ENCODE data around the gene ICE2. TPM values are rescaled to one million over a fixed set of nuclear protein-coding genes. Genes with fewer than 3 reads are reported as not detected.

ICE2 gene
- total RNA-seq, 3 donors from 2014 or later (not counting 1 experiment from before 2014, with no cell fraction given) = 21.7 to 36.7 (median 32.9) TPM

DNA sequence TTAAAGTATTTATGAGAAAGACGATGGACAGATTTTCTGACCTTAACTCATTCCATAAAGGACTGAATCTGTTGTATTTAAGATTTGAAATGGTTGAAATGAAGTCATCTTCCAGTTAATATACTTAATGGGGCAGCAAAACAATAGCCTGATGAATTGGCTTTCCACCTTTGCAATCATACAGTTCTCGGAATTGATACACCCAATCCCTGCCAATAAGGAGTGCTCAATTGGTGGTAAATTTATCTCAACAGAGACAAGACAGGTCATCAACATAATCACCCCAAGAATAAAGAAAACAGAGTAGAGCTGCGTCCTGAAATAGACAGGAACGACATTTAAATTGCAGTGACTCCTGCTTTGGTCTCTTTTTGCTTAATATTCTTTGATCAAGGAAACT is 92.3 kb downstream of the ICE2 start:
- Histone ChIP-seq H3K9me3 (ENCODE audit: control insufficient read depth, insufficient read depth, low read length) (no peaks in the 10 kb centered on the region), H3K4me1 (ENCODE audit: control insufficient read depth, insufficient read depth, low read length) (peaks cover 16% of the 10 kb centered on the region), H3K4me3 (ENCODE audit: low read length) (no peak overlapping the region), H3K27ac (ENCODE audit: low read length) (no peak overlapping the region), H3K36me3 (ENCODE audit: control insufficient read depth, insufficient read depth, low read length) (peaks cover 13% of the 10 kb centered on the region), H3K27me3 (ENCODE audit: control insufficient read depth, insufficient read depth, low read length) (no peaks in the 10 kb centered on the region)
- DNase-seq = no peak
- WGBS (ENCODE audit: insufficient coverage) = 93% methylated on average over 2 of the region's 4 CpGs
- Mint-ChIP-seq H3K36me3 (no peaks in the 10 kb centered on the region), H3K9me3 (no peaks in the 10 kb centered on the region), H3K4me1 (peaks cover 50 to 56% of the 10 kb centered on the region in 2 donors), H3K27me3 (ENCODE audit: low read depth in 2 of 2) (no peaks in the 10 kb centered on the region), H3K27ac (no peak overlapping the region), H3K4me3 (no peak overlapping the region)
- no peak for ATAC-seq
- intact Hi-C loops (cut with micrococcal nuclease) = no loop called here
- TF ChIP-seq, protein P1, sequence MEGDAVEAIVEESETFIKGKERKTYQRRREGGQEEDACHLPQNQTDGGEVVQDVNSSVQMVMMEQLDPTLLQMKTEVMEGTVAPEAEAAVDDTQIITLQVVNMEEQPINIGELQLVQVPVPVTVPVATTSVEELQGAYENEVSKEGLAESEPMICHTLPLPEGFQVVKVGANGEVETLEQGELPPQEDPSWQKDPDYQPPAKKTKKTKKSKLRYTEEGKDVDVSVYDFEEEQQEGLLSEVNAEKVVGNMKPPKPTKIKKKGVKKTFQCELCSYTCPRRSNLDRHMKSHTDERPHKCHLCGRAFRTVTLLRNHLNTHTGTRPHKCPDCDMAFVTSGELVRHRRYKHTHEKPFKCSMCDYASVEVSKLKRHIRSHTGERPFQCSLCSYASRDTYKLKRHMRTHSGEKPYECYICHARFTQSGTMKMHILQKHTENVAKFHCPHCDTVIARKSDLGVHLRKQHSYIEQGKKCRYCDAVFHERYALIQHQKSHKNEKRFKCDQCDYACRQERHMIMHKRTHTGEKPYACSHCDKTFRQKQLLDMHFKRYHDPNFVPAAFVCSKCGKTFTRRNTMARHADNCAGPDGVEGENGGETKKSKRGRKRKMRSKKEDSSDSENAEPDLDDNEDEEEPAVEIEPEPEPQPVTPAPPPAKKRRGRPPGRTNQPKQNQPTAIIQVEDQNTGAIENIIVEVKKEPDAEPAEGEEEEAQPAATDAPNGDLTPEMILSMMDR (IDR thresholded peaks at IDR 0.05) = no peak

DNA sequence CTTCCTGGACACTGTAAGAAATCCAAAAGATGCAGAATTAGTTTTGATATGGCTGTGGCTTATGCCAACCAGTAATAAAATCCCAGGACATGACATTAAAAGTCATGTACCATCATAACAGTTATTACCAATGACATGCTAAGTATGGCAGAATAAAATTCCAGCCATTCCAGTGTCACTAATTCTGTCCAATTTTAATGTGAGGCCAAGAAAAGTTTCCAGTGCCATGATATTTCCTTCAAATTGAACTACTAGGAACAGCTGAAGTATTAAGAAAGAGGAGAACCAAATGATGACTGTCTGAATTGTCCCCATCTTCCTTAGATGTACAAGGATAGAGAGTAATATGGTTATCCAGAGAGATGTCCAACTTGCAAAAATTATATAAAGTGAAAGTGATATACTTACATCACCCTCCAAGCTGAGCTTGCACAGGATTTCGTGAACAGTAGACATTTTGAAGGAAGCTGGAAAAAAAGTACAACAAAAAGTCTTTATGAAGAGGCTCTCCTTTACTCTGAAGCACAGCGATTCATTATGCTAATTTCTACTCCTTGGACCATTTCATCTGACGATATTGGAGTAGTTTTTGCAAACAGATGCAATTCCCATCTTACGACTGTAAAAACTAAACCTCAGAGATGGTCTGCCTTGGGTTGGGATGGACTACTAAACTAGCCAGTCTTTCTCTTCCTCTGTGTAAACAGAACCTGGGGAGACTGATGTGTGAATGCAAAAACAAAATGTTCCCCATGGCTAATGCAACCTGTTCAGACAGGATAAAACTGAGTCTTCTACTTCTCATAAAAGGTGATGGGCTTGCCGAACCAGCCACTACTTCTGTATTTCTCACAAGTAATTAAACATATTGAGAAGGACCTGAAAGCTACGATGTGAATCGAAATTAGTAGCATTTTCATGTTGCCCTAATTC is 93.1 kb downstream of the ICE2 start:
- Mint-ChIP-seq H3K27ac (no peak overlapping the region), H3K4me1 (peaks cover 49 to 54% of the 10 kb centered on the region in 2 donors), H3K27me3 (ENCODE audit: low read depth in 2 of 2) (no peaks in the 10 kb centered on the region), H3K9me3 (no peaks in the 10 kb centered on the region), H3K4me3 (no peak overlapping the region), H3K36me3 (peaks cover 6% of the 10 kb centered on the region)
- no peaks in the 10 kb centered on the region for H3K9me3 ChIP-seq (ENCODE audit: control insufficient read depth, insufficient read depth, low read length)
- WGBS (ENCODE audit: insufficient coverage) = 100% methylated on average over 4 of the region's 7 CpGs
- intact Hi-C loops (cut with micrococcal nuclease) = no loop called here
- DNase-seq (no peak), ATAC-seq (no peak)
- TF ChIP-seq, protein P1 (IDR thresholded peaks at IDR 0.05) = no peak
- no peak overlapping the region for H3K27ac ChIP-seq (ENCODE audit: low read length)
- H3K4me1 ChIP-seq (ENCODE audit: control insufficient read depth, insufficient read depth, low read length) = peaks cover 16% of the 10 kb centered on the region
- no peak overlapping the region for H3K4me3 ChIP-seq (ENCODE audit: low read length)
- peaks cover 16% of the 10 kb centered on the region for H3K36me3 ChIP-seq (ENCODE audit: control insufficient read depth, insufficient read depth, low read length)
- no peaks in the 10 kb centered on the region for H3K27me3 ChIP-seq (ENCODE audit: control insufficient read depth, insufficient read depth, low read length)

DNA sequence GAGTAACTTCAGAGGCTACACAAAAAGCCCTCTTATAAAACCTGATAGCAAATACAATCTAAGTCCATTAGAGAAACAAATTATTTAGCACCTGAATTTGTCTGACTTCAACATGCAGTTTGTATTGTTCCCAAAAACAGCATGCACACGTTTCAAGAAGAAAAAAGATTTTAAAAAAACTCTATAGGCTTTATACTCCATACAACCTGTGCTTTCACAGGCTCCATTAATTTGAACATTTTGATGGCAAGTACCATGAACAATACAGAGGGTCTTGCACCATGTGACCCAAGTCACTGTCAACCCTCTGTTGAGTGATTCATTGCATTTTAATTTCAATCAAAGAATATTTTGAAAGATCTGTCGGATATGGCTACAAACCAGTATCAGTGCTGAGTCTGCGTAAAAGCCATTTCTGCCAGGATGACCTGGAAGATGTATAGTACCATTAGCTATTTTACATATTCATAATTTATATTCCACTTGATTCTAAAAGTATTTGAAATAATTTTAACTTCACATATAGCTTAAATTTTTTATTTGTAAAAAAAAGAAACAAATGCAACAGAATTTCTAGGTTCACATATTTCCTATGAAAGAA is 94.3 kb downstream of the ICE2 start:
- Mint-ChIP-seq H3K4me3 (no peak overlapping the region), H3K36me3 (peaks cover 6% of the 10 kb centered on the region), H3K4me1 (peaks cover 36 to 46% of the 10 kb centered on the region in 2 donors), H3K27ac (no peak overlapping the region), H3K9me3 (no peaks in the 10 kb centered on the region), H3K27me3 (ENCODE audit: low read depth in 2 of 2) (no peaks in the 10 kb centered on the region)
- no peak for ATAC-seq
- H3K4me3 ChIP-seq (ENCODE audit: low read length) = no peak overlapping the region
- no peaks in the 10 kb centered on the region for H3K27me3 ChIP-seq (ENCODE audit: control insufficient read depth, insufficient read depth, low read length)
- peaks cover 21% of the 10 kb centered on the region for H3K36me3 ChIP-seq (ENCODE audit: control insufficient read depth, insufficient read depth, low read length)
- intact Hi-C loops (cut with micrococcal nuclease) = no loop called here
- TF ChIP-seq, protein P1 (IDR thresholded peaks at IDR 0.05) = no peak
- no peak overlapping the region for H3K27ac ChIP-seq (ENCODE audit: low read length)
- H3K9me3 ChIP-seq (ENCODE audit: control insufficient read depth, insufficient read depth, low read length) = no peaks in the 10 kb centered on the region
- peaks cover 15% of the 10 kb centered on the region for H3K4me1 ChIP-seq (ENCODE audit: control insufficient read depth, insufficient read depth, low read length)
- no peak for DNase-seq
- WGBS (ENCODE audit: insufficient coverage) = 83% methylated on average over 1 of the region's 3 CpGs

All from natural killer cell (primary cell).